Activated CD4-positive, alpha-beta T cell treated with anti-CD3 and anti-CD28 coated beads, Interleukin-2, amount 50 U/mL, for 16 hours (primary cell): Measurements from ENCODE around the gene RAB5B.
A peak's percentile ranks its signal among the peaks of the same experiment; 100 is the strongest.

Experiments used
- DNase-seq: peaks from one replicate; pipeline ENCODE4 v3.0.0-alpha.2; 2020

The RAB5B gene, protein sequence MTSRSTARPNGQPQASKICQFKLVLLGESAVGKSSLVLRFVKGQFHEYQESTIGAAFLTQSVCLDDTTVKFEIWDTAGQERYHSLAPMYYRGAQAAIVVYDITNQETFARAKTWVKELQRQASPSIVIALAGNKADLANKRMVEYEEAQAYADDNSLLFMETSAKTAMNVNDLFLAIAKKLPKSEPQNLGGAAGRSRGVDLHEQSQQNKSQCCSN

DNA sequence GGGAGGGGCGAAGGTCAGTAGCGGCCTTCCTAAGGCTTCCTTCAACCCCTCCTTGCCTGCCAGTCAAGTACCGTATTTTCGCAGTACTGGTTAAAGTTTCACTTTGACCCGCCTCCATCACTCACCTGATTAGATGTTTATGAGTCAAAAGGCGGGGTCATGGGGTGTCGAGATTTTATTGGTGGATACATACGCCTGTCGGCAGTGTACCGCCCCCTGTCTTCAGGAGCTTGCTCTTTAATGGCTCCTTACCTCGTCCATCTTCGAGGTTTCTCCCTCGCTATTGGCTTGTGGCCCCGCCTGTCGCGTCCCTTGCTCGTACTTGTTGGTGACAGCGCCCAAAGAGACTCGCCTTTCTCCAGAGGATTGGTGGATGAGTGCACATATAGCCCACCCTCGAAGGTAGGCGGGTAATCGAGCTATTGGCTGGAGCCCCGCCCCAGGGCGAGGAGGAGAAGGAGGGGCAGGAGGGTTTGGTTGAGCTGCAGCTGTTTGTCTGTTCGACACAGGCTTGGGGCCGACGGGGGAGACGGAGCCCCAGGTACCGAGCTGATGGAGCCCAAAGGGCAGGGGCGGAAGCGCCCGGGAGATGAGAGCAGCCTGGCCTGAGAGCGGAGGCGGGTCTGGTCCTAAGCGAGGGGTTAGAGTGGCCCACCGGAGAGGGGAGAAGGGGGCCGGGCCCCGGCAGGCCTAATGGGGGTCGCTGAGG lies at the start of gene RAB5B:
RAB5B (plus strand) TSS at position 480 of the 709 bp plus-strand sequence. CDS start 12,883 bp downstream, outside the sequence.
- DNase-seq = peak; percentile 100

- no peak for DNase-seq
These were observed 48.5 kb upstream of the RAB5B start for GRCh38 chr12:55925371-55925770.

DNA sequence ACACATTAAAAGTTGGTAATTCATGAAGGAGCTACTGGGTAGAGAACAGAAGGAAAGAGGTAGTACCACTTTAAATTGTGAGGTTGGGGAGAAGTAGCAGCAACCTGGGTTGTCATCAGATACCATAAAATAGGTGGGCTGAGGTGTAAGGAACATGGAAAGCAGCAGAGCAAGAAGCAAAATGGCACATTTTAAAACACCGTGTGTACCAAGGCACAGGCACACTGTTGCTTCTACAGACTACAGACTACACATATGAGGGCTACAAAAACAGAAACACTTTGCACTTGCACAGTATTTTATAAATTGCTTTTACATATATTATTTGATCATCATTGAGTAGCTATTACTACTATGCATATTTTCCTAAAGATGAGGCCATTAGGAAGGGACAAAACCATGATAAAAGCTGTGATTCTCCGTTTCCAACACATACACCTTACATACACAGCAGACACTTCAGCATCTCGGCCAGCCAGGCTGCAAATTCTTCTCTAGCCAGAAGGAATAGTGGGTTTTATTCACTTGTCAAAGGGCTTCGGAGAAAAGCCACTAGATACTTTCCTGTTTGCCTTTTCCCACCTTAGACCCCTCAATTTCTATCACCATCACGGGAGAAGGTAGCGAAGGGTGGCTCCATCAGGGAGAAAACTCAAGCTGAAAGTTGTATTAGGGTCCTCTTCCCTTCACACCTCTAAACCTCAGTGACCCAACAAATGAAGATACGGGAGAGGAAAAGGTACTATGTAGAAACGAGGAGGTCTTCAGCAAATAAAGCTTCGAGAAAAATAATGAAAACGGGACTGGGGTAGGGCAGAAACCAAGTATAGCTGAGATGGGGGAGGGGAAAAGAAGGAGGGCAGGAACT lies 47.8 kb upstream of the RAB5B start:
- DNase-seq = no peak

DNA sequence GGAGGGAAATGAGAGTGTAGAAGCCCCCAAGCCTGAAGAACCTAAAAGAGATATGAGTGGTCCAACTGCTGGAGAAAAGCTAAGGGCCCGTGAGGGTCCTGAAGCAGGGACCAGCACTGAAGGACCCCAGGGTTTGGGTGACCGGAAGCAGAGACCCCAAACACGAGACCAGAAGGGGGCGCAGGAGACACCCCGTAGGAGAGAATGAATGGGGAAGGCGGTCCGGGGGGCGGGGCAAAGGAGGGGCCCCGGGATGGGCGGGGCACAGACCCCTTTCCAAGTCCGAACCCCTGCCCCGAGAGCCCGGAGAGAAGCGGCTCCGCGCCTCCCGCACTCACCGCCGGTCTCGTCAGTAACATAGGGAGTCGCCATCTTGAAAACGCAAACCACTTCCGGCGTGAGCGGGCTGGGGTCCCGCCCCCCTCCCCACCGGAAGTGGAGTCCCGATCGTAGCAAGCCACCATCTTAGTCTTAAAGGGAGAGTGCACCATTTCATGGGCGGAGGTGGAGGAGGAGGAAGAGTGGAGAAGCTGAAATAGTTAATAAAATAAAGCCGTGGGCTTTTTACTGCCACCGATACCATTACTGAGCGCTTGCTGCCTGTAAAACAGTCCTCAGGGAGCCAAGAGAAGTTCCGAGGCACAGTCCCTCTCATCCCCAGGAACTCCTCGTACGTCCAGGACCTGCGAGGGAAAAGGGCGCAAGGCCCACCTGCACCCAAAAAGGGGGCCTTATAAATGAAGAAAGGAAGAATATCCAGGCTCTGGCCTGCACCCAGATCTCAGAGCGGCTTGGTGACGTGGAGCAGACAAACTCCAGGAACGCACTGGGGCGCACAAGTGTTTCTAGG lies 46.9 kb upstream of the RAB5B start:
- peak; percentile 95 for DNase-seq

DNA sequence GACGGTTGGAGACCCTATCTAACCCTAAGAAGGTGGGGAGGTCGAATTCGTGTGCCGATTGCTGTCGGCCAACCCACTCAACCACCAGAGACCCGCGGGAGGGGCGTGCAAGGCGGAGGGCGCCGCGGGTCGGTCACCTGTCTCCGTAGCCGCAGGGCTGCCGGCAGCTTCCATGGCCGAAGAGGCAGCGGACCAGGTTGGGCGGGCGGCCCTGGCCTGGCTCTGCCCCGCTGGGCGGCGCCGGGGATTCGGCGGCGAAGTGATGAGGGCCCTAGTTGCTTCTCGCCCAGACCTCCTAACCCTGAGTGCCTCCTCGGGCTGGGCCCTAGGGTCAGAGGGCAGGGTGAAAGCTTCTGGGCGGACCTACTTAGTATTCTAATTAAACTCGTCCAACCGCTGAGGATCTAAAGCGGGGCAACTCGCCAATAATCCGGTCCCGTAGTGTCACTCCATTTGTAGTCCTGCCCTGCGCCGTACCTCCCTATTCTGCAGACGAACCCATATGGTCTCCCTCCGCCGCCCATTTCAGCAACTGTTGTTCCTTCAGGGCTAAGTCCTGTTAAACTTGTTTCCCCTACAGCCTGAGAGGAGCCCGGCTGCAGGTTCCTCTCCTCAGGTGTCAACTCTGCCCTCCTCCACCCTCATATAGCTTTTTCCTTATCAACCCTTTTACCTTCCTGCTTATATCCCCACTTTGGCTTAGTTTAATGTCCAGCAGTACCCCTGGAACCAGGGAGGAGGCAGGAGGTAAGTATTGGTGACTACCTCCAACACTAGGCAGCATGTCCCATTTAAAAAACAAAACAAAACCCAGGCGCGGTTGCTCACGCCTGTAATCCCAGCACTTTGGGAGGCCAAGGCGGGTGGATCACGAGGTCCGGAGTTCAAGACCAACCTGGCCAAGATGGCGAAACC lies 46.0 kb upstream of the RAB5B start, which contains the start of gene PYM1:
PYM1 (minus strand) TSS at position 307 of the 915 bp plus-strand sequence; CDS start at position 174, 133 bp downstream.
- DNase-seq = peak; percentile 93

DNA sequence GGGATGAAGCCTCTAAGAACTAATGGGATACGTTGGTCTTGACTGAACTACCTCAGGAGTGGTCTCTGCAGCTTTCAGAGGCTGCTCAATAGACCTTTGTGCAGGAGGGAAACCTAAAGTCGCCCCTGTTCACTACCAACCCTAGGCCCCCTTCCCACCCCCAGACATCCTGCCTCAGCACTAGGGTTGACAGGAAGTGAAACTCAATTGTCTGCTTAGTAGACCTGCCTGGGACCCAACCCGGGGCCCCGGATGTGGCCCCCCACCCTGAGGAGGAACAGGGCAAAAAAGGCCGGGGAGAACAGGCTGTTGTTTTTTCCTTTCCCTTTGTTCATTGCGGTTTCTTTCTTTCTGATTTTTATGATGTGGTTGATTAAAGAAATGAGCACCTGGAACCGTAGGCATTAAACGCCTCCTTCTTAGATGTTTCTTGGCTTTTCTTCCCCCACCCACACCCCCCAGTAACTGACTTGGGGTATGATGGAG lies 44.5 kb upstream of the RAB5B start:
- peak; percentile 93 for DNase-seq

DNA sequence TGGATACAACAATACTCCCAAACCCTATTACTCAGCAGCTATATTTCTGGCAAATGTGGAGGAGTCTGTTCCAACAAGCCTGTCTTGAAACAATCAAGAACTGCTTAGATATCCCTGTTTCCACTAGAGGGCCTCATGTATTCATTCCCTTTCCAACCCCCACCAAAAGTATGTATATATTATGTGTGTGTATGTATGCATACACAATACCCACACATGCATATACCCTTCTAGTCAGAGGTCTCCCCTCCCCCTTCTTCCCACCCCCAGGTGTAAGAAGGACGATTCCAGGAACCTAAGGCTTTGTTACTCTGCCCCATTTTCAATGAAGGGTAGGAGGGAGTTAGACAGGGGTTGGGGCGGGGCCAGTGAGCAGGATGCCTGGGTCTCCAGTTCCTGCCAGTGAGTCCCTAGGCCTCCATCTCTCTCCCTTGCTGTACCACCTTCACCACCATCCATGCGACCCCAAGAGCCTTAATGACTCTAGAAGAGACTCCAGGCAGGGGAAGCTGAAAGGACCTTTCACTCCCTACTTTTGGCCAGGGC lies 43.0 kb upstream of the RAB5B start, which contains the start of gene DGKA:
DGKA (plus strand) TSS at position 392 of the 546 bp plus-strand sequence. CDS start 5,342 bp downstream, outside the sequence.
- peak; percentile 87 for DNase-seq

- DNase-seq = no peak
These were observed 42.5 kb upstream of the RAB5B start for GRCh38 chr12:55931317-55931779.

DNA sequence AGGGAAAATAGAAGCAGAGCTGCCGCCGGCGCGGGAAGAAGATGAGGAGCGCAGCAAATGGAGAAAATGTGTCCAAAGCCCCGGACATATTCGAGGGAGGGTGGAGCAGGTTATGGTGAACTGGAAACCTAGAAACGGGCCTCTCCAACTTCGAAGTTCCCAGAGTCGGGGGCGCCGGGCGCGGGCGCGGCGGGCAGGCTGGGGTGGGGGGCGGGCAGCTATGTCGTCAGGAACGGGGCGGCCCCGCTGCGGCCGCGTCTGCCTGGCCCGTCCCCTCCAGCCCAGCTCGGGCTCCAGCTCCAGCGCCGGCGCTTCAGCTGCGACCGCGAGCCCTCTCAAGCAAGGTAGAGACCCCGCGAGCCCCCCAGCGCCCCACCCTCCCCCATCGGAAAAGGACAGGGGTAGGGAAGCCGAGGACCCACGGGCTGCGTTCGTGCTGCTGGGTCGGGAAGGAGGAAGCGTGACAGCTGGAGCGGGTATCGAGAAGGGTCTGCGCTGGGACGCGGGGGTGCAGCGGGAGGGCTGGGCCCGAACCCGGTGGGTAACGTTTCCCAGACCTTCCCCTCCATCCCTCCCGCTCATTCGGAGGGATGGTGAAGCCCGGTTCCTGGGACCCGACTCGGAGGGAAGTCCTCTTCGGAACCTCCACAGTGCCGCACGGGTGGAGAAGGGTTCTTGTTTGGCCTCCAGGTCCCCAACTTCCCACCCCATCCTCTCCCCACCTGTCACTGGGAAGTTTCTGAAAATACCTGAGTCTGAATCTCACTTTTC lies 41.9 kb upstream of the RAB5B start:
- DNase-seq = no peak

DNA sequence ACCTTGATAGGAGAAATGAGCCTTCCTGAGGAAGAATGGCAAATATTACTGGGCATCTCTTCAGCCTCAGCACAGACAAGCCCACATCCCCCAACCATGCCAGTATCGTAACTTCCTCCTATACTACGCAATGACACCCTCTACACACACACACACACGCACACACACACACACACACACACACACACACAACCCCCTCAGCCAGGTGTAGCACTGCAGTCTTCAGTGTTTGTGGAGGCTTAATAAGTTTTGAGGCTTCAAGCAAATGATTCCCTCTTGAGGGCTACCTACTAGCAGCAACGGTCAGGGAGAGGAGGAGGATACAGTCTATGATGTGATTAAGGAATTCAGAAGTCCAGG lies 41.3 kb upstream of the RAB5B start:
- peak; percentile 59 for DNase-seq

DNA sequence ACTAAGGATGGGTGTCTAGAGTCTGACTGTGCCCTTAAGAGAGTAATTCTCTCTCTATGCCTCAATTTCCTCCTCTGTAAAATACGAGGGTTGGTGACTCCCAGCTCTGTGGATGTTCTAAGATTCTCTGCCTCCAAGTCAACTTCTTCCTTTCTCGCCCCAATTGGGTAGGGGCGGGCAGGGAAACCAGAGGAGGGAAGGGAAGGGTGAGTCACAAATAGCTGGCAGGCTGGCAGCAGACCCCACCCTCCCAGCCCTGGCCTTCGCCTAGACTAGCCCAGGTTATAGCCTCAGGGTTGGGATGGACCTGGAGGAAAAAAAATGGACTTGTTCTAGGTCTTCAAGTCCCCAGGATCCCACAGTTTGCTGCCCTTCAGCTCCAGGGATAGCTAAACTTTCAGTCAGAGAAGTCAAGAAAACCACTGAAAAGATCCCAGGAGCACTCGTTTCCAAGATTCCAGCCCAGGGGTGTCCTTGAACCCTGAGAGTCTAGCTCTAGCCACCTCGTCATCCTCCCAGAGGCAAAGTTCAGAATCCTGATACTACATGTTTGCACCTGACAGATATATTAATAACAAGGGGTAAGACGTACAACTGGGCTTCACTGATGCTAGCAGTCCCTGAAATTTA lies 40.6 kb upstream of the RAB5B start:
- no peak for DNase-seq

GRCh38 chr12:55933799-55934742 lies 39.8 kb upstream of the RAB5B start:
- DNase-seq = no peak

DNA sequence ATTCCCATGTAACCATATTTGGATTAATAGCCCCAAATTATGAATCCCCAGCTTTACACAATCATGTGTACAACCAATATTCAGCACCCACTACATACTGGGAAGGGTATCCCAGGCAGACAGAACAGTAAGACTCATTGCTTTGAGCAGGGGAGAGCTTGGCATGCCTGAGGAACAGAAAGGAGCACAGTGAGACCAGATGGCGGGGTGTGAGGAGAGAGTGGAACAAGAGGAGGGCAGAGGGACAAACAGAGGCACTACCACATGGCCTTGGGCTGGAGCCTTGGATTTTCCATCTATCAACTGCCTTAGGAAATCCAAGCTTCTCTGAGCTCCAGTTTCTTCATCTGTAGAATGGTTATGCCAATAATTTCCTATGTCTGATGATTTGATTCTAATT lies 39.1 kb upstream of the RAB5B start:
- DNase-seq = no peak

GRCh38 chr12:55935738-55936151 lies 38.1 kb upstream of the RAB5B start:
- DNase-seq = no peak

- DNase-seq = no peak
These were observed 35.9 kb upstream of the RAB5B start for GRCh38 chr12:55937981-55938380.

- DNase-seq = no peak
These were observed 34.9 kb upstream of the RAB5B start for GRCh38 chr12:55938826-55939501.

GRCh38 chr12:55940065-55940732 lies 33.7 kb upstream of the RAB5B start:
- peak; percentile 91 for DNase-seq
